ENCODE measurements around the gene HSD17B1.

DNA sequence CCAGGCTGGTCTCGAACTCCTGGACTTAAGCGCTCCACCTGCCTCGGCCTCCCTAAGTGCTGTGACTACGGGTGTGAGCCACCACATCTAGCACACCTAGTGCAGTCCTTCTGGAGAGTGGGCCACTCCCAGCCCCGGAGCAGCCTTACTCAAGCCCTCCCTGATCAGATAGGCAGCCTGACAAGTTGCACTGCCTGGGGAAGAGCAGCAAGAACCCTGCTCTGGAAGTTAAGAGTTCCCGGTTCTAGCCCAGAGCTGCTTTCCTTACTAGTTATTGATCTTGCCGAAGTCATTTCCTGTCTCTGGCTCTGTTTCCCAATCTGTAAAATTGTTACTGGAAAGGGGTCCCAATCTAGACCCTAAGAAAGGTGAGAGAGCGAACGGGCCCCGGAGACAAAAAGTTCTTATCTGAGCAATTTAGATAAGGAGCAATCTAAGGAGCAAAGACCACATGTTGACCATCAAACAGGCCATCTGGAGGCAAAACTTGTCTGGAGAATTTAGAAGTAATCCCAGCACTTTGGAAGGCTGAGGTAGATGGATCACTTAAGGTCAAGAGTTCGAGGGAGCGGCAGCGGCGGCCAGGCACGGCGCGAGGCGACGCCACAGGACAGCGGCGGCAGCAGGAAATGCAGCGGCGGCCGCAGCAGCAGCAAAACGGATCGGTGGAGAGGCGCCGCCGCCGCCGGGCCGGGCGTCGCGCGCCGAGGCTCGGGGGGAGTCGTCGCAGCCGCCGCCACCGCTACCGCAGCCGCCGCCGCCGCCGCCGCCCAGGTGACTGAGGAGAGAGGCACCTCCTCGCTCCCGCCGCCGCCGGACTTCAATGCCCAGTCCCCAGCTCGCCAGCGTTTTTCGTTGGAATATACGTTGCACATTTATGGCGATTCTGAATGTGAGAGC is 21.0 kb upstream of the HSD17B1 start:
- TF ChIP-seq, protein P1, sequence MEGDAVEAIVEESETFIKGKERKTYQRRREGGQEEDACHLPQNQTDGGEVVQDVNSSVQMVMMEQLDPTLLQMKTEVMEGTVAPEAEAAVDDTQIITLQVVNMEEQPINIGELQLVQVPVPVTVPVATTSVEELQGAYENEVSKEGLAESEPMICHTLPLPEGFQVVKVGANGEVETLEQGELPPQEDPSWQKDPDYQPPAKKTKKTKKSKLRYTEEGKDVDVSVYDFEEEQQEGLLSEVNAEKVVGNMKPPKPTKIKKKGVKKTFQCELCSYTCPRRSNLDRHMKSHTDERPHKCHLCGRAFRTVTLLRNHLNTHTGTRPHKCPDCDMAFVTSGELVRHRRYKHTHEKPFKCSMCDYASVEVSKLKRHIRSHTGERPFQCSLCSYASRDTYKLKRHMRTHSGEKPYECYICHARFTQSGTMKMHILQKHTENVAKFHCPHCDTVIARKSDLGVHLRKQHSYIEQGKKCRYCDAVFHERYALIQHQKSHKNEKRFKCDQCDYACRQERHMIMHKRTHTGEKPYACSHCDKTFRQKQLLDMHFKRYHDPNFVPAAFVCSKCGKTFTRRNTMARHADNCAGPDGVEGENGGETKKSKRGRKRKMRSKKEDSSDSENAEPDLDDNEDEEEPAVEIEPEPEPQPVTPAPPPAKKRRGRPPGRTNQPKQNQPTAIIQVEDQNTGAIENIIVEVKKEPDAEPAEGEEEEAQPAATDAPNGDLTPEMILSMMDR (conservative IDR thresholded peaks at IDR 0.05) = no peak; the same call in 1 of the 2 replicates
- no peak for TF ChIP-seq ZFX (IDR thresholded peaks at IDR 0.05)

Measured in C4-2B (cell line).